Liver (tissue), 9 donors: ENCODE results near the gene CXXC5. TPM values are rescaled to one million over a fixed set of nuclear protein-coding genes. Genes with fewer than 3 reads are reported as not detected.

Source experiments
- DNase-seq: peaks from one replicate; pipeline ENCODE4 v3.0.0-alpha.2; 2017; ENCODE audit warnings: low spot score
- H3K27ac ChIP-seq, 2 donors: one replicate each; pipeline ENCODE4 v1.7.0; 2013; ENCODE audit warnings: inconsistent platforms in 2 of 2, low read length in 2 of 2, control low read depth in 1 of 2, low read depth in 1 of 2, mild to moderate bottlenecking in 1 of 2
- H3K27me3 ChIP-seq, 4 donors: one replicate each; pipeline versions ENCODE4 v1.6.1 to v1.7.0; 2013; ENCODE audit warnings: low read length in 3 of 4, inconsistent platforms in 1 of 4, mild to moderate bottlenecking in 1 of 4, moderate library complexity in 1 of 4; ENCODE audit not compliant: control insufficient read depth in 4 of 4, insufficient read depth in 4 of 4
- H3K36me3 ChIP-seq, 4 donors: one replicate each; pipeline versions ENCODE4 v1.6.1 to v1.7.0; 2013; ENCODE audit warnings: low read length in 3 of 4, mild to moderate bottlenecking in 3 of 4, low read depth in 1 of 4, moderate library complexity in 1 of 4; ENCODE audit not compliant: control insufficient read depth in 4 of 4, insufficient read depth in 3 of 4
- H3K4me1 ChIP-seq, 4 donors: one replicate each; pipeline versions ENCODE4 v1.6.1 to v1.7.0; 2013; ENCODE audit warnings: low read length in 3 of 4, mild to moderate bottlenecking in 3 of 4, moderate library complexity in 1 of 4; ENCODE audit not compliant: control insufficient read depth in 4 of 4, insufficient read depth in 4 of 4
- H3K4me3 ChIP-seq, 3 donors: one replicate each; pipeline versions ENCODE4 v1.6.1 to v1.7.0; 2013; ENCODE audit warnings: low read length in 3 of 3, control low read depth in 1 of 3, low read depth in 1 of 3, mild to moderate bottlenecking in 1 of 3
- H3K9ac ChIP-seq, 2 donors: one replicate each; pipeline ENCODE4 v1.7.0; 2013; ENCODE audit warnings: low read length in 2 of 2, mild to moderate bottlenecking in 2 of 2, moderate library complexity in 2 of 2, control low read depth in 1 of 2, low read depth in 1 of 2
- H3K9me3 ChIP-seq, 4 donors: one replicate each; pipeline versions ENCODE4 v1.6.1 to v1.7.0; 2013; ENCODE audit warnings: low read length in 3 of 4; ENCODE audit not compliant: control insufficient read depth in 4 of 4
- CTCF ChIP-seq: fragments of 150-350 bp; IDR thresholded peaks from 2 replicates; pipeline ENCODE4 v1.5.1; 2017; ENCODE audit warnings: improper control_type of control experiment, low read depth, low read length; ENCODE audit not compliant: missing input control
- EGR1 ChIP-seq, 2 donors: IDR thresholded peaks; 2 replicates each; pipeline ENCODE4 v1.6.1; 2016 to 2018; ENCODE audit warnings: antibody characterized with exemption in 2 of 2, low read depth in 2 of 2
- FOXA1 ChIP-seq: IDR thresholded peaks from 2 replicates; pipeline ENCODE4 v1.6.1; 2016; ENCODE audit warnings: antibody characterized with exemption
- FOXA2 ChIP-seq: IDR thresholded peaks from 2 replicates; pipeline ENCODE4 v1.6.1; 2016; ENCODE audit warnings: antibody characterized with exemption
- GABPA ChIP-seq, 2 donors: IDR thresholded peaks in 1 of 2; conservative IDR thresholded peaks in 1 of 2; 2 replicates each; pipeline ENCODE4 v1.6.1; 2016; ENCODE audit warnings: antibody characterized with exemption in 2 of 2, mild to moderate bottlenecking in 1 of 2, moderate library complexity in 1 of 2
- HNF4A ChIP-seq, 2 donors: conservative IDR thresholded peaks; 2 replicates each; pipeline ENCODE4 v1.6.1; 2016; ENCODE audit warnings: antibody characterized with exemption in 2 of 2, mild to moderate bottlenecking in 2 of 2
- HNF4G ChIP-seq: IDR thresholded peaks from 2 replicates; pipeline ENCODE4 v1.6.1; 2016; ENCODE audit warnings: antibody characterized with exemption
- JUND ChIP-seq, 2 donors: IDR thresholded peaks; 2 replicates each; pipeline ENCODE4 v1.6.1; 2016; ENCODE audit warnings: antibody characterized with exemption in 2 of 2
- MAX ChIP-seq: IDR thresholded peaks from 2 replicates; pipeline ENCODE4 v1.6.1; 2016; ENCODE audit warnings: antibody characterized with exemption
- NR2F2 ChIP-seq: IDR thresholded peaks from 2 replicates; pipeline ENCODE4 v1.6.1; 2016; ENCODE audit warnings: antibody characterized with exemption
- REST ChIP-seq: IDR thresholded peaks from 2 replicates; pipeline ENCODE4 v1.6.1; 2016; ENCODE audit warnings: antibody characterized with exemption, mild to moderate bottlenecking
- RXRA ChIP-seq, 2 donors: IDR thresholded peaks; 2 replicates each; pipeline ENCODE4 v1.6.1; 2017 to 2018; ENCODE audit warnings: antibody characterized with exemption in 2 of 2, mild to moderate bottlenecking in 1 of 2
- TAF1 ChIP-seq: conservative IDR thresholded peaks from 2 replicates; pipeline ENCODE4 v1.6.1; 2016; ENCODE audit warnings: antibody characterized with exemption, mild to moderate bottlenecking
- YY1 ChIP-seq: IDR thresholded peaks from 2 replicates; pipeline ENCODE4 v1.6.1; 2016; ENCODE audit warnings: antibody characterized with exemption, mild to moderate bottlenecking
- WGBS: extraction: QIAGEN DNeasy Blood & Tissue Kit; methylation state at CpG from one replicate; pipeline ENCODE4 v1.1.7; 2013; 5-methylcytosine and 5-hydroxymethylcytosine counted together
- polyA plus RNA-seq, 2 donors: library from polyadenylated mRNA; stranded (reverse) in 1 of 2; unstranded in 1 of 2; fragments of 200-250 nt in 1 of 2; fragments of >200 nt in 1 of 2; fragmentation: Nextera tagmentation in 1 of 2; extraction: Ambion mirVana in 1 of 2; gene quantifications; one replicate each; pipeline versions ENCODE4 v1.2.1 to v1.2.3, GENCODE V29; 2013 to 2015
- total RNA-seq, 2 donors: library from RNA; depleted of rRNA; stranded (reverse); fragments of >200 nt; gene quantifications; one replicate each; pipeline ENCODE4 v1.2.3, GENCODE V29; 2014
- donor health status: healthy.
- donor health status: healthy.
- donor health status: healthy.
- donor health status: healthy.
- donor health status: healthy.

CXXC5 gene
- total and polyA plus RNA-seq, 4 donors, result 40.6 to 78.6 (median 64.5) TPM

- TF ChIP-seq GABPA (IDR thresholded peaks at IDR 0.05 in 1 of 2, conservative IDR thresholded peaks at IDR 0.05 in 1 of 2) (peak in 1 of 2 donors; percentile 53), EGR1 (IDR thresholded peaks at IDR 0.05; ENCODE audit: low read depth in 2 of 2) (no peak), RXRA (IDR thresholded peaks at IDR 0.05) (peak; percentile 40 to 73), HNF4G (no peak), FOXA1 (no peak), CTCF (no peak), JUND (IDR thresholded peaks at IDR 0.05) (no peak), YY1 (peak; percentile 59)
Observed at GRCh38 chr5:139660105-139660922, 12.2 kb downstream of the CXXC5 start (continued).

GRCh38 chr5:139660923-139661814 is 13.0 kb downstream of the CXXC5 start:
- Histone ChIP-seq H3K36me3 (no peaks in the 10 kb centered on the region), H3K27me3 (no peaks in the 10 kb centered on the region), H3K27ac (peak overlapping the region; percentile 56 to 64), H3K4me1 (peaks cover 76 to 97% (median 90%) of the 10 kb centered on the region in 4 donors), H3K9me3 (no peaks in the 10 kb centered on the region), H3K9ac (no peak overlapping the region), H3K4me3 (no peak overlapping the region)
- DNase-seq, result no peak
- TF ChIP-seq HNF4G (no peak), FOXA2 (no peak), JUND (IDR thresholded peaks at IDR 0.05) (peak in 1 of 2 donors; percentile 26)
- 68% methylated on average over 41 of the region's 41 CpGs for WGBS

- peak overlapping the region; percentile 72 for H3K27ac ChIP-seq
- H3K27me3 ChIP-seq, result no peaks in the 10 kb centered on the region
- no peaks in the 10 kb centered on the region for H3K36me3 ChIP-seq
- TF ChIP-seq HNF4G (no peak), MAX (no peak), REST (no peak), TAF1 (no peak), HNF4A (conservative IDR thresholded peaks at IDR 0.05) (no peak), NR2F2 (no peak), FOXA2 (peak; percentile 7)
- H3K4me1 ChIP-seq, result peaks cover 71 to 98% (median 92%) of the 10 kb centered on the region in 4 donors
- H3K4me3 ChIP-seq, result no peak overlapping the region
- 59% methylated on average over 9 of the region's 9 CpGs for WGBS
- H3K9me3 ChIP-seq, result no peaks in the 10 kb centered on the region
- no peak for DNase-seq
- H3K9ac ChIP-seq, result no peak overlapping the region
Observed at GRCh38 chr5:139662617-139663016, 14.5 kb downstream of the CXXC5 start.
